Hematopoietic multipotent progenitor cell treated with erythropoietin and hydrocortisone succinate and interleukin-3 and kit ligand, for 4 days (in vitro differentiated cells): ENCODE results near the gene NPHP4.

Source experiments
- DNase-seq: peaks from one replicate; pipeline ENCODE4 v3.0.0-alpha.2; 2015

The NPHP4 gene

GRCh38 chr1:5822266-5822665 lies 170.0 kb downstream of the NPHP4 start:
- no peak for DNase-seq

DNA sequence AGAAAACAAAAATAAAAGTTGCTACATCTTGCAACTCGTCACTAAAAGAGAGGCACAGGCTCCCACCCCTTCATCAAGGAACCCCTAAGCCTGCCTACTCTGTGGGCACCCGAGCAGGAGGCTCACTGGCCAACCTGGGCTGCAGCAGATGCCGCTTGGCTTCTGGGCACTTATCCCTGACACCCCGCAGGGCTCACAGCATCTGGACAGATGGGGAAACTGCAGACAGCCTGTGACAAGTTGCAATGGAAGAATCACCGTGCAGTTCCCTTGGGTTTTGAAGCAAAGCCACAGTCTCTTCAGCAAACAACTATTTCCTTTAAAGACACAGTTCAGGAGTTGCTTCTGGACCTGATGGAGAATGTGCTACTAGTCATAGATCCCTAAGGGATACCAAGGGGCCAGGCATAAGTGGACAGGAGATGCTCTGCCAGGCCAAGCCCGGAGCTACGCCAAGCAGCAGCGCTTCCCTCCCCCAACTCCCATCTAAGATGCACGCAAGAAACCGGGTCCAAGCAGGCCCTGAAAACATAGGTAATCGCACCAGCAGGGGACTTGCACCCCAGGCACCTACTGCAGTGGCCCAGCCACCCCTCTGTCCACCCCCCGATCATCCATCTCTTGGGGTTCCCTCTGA lies 170.6 kb downstream of the NPHP4 start:
- no peak for DNase-seq

DNA sequence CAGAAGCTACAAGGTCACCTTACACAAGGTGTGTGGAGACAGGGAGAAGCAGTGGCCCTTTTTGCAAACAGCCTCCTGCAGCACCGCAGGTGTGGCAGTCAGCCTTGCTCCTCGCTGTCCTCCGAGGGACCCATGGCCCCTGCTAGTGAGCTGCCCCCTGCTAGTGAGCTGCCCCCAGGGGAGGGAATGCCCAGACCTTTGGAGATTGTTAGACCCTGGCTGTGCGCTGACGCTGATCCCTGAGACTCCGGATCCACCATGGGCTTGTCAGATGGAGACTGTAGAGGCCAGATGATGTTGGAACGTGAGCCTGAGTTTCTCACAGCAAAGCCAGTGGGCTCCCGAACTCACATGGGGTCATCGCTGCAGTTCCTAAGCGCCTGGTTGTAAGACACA lies 172.2 kb downstream of the NPHP4 start:
- DNase-seq, result no peak

DNA sequence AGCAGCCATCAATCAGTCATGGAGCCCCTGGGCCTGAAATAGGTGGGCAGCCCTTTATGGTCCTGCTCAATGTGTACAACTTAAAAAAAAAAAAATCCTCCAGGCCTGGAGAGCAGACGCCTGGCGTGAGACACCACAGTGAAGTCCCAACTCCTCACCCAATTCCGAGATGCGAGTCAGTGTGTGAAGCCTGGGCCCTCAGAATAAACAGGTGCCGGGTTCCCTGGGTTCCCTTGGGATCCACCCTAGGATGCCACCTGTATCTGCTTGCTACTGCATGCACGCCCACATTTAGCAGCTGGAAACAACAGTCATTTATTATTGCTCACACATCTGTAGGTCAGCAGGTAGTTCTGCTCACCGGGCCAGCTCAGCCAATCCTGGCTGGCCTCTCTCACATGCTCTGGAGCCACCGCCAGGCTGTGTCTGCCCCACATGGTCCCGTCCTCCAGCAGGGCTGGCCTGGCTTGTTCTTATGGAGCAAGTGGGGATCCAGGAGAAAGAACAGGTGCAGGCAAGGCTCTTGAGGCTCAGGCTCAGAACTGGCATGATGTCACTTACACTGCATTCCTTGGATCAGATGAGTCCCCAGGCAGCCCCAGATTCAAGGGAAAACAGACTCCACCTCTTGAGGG lies 172.7 kb downstream of the NPHP4 start:
- no peak for DNase-seq

GRCh38 chr1:5818755-5819154 lies 173.5 kb downstream of the NPHP4 start:
- no peak for DNase-seq

- no peak for DNase-seq
Measured at GRCh38 chr1:5815716-5816115, 176.5 kb downstream of the NPHP4 start.

DNA sequence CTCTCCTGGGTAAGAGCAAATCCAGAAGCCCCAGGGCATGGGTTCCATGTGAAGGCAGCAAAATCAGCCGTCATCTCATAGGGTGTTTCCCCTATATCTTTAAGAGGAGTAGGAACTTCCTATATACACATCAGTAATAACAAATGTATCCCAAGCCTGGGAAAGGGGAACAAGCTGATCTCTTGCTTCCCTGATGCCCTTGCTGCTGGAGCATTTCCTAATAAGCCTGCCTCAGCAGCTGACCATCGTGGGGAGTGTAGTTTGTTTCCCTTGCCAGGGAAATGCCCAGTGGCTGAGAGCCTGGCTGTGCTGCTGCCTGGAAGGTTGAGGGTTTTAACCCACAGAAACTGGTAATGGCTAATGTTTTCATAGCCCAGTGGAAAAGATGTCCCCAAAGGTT lies 177.0 kb downstream of the NPHP4 start:
- DNase-seq, result no peak

DNA sequence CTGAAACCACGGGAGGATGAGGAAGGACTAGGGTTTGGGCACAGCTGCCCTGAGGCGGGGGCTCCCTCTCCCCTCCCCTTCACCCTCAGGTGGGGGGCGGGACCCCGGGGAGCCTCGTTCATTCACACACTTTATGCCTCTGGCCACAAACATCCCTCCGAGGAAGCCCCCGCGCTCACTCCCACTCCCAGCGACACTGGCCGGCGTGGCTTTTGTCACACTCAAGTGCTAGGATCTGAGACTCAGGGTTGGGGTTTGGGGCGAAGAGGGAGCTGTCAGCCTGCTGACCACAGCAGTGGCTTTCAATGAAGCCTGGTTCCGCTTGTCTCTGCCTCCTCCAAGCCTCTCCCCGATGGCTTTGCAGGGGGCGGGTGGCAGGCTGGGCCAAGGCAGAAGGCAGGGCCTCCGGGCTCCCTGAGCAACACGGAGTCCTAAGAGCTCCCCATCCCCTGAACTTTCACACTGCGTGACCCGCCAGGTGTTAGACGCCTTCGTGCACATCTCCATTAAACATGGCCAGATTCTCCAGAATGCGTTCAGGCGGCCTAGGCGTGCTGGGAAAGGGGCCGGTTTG lies 178.1 kb downstream of the NPHP4 start:
- DNase-seq, result no peak

DNA sequence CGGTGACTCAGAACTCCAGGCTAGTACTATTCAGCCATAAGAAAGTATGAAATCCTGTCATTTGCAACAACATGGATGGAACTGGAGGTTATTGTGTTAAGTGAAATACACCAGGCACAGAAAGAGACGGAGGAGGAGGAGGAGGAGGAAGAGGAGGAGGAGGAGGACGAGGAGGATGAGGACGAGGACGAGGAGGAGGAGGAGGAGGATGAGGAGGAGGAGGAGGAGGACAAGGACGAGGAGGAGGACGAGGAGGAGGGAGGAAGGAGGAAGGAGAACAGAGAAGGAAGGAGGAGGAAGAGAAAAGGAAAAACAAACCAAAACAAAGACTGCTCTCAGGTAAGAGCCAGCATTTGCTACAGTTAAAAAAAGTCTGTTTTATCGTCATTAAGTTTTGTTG lies 178.7 kb downstream of the NPHP4 start:
- no peak for DNase-seq
